RPMI7951 (cell line): ENCODE results near the gene MBNL1. TPM values are rescaled to one million over a fixed set of nuclear protein-coding genes. Genes with fewer than 3 reads are reported as not detected.

Source experiments
- DNase-seq: peaks from one replicate; pipeline ENCODE4 v3.0.0-alpha.2; 2012; ENCODE audit warnings: low read depth
- total RNA-seq: library from RNA; depleted of rRNA; stranded (reverse); fragments of >200 nt; shearing (Covaris generic); gene quantifications from 2 replicates; pipeline ENCODE4 v1.2.3, GENCODE V29; 2014

MBNL1 gene
- total RNA-seq, 1 experiment from 2014 or later, result 318 TPM

GRCh38 chr3:152253514-152253913 lies 15.2 kb upstream of the MBNL1 start:
- no peak for DNase-seq

GRCh38 chr3:152254041-152254440 lies 14.7 kb upstream of the MBNL1 start:
- DNase-seq, result no peak

DNA sequence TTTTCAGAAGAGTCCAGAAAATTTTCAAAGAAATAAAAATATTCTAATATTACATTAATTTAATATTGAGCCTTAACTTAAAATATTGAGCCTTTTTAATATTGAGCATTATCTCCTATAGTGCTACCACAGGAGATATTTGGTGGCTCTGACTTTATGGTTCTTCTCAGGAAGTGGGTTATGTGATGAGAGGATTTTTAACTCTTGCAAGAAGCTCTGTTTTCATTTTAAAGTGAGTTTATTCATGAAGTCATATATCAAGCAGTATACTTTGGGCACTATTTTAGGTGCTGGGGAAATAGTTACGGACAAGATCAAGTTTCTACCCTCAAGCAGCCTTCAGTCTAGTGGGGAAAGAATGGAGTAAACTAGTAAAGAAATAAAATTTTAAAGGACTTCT lies 13.4 kb upstream of the MBNL1 start:
- no peak for DNase-seq

- no peak for DNase-seq
These were observed 11.7 kb upstream of the MBNL1 start for GRCh38 chr3:152256851-152257562.

DNA sequence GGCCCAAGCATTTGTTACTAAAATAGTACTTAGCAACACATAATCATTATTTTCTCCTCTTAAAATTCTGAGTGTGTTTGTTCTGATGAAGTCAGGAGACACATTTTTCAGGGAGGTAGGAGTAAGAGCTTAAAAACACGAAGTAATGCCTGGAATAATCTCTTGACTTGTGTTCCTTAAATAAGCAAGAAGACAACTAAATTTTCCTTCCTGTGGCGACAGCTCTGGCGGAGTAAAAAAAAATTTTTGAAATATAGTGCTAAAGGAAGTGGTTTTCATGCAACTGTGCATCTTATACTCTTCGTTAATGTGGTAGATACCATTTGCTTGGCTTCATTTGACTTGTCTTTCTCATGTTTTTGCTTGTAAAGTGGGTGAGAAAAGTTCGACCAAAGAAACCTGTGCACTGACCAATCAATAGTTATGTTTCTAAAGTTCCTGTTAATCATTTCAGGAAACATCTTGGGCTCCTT lies 11.1 kb upstream of the MBNL1 start:
- no peak for DNase-seq

DNA sequence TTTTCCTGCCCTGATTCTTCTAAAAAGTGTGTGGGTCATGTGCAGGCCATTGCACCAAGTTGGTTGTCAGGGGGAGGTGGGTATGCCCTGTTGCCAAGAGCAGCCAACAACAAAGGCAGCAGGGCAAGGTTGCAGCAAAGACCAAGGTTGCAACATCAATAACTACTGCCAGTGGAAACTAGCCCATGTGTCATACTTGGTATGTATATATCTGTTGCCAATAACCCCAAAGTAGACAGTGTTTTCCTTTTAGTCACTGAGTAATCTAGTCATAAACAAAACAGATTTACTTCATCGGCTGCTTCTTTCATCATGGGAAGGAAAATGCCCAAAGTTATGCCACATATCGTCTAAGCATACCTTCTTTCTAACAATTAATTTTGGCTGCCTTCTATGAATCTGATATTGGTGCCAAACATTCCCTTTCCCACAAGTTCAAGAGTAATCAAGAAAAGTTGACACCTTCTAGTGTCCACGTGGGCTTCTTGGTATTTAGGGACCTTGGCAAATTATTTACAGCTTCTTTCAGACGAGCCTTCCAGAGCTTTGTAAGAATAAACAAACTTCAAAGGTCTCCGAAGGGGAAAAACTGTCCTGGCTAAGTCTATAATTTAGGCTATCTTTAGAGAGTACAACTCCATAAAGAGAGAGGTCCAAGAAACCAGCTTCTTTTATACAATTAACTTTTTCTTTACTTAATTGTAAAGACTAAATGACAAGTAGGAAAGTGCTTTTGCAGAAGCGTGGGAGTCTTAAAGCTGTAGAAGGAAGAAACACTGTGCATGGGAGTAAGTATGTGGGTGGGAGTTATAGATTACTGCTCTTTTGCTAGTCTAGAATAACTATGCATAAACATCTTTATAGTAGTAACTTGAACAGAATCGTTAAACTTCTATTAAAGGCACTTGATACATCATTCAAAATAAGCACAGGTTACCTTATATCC lies 10.0 kb upstream of the MBNL1 start:
- peak; percentile 94 for DNase-seq

DNA sequence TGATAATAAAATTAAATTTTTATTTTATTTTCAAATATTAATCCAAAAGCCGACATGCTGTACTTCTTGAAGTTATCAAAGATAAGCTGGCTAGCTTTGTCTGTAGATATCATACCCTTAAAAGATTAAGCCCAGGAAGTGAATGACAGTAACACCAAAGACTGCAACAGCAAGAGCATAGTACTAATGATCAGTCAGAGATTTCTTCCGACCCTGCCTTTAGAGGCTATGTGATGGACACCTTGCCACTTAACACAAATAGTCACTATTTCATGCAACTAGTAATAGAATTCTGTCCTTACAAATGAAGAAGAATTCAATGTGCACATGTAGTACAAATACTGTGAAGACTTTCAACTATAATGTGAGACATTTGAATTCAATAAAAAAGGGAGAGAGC lies 9.3 kb upstream of the MBNL1 start:
- DNase-seq, result no peak

DNA sequence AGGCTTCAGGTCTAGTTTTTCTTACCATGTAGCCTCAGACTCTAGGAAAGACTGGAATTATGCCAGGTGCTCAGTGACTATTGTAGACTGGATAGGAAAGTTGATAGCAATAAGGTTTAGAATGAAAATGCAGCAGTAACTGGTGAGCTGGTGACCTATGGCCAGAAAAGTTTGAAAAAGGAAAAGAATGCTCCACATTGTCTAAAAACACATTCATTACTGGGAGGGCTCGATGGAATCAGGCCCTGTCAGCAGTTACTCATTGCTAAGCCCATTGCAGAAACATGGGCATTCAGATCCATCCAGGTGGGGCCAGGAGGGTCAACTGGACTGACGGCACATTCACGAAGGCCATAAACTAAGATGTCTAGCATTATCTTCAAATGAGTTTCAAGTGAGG lies 8.7 kb upstream of the MBNL1 start:
- no peak for DNase-seq

GRCh38 chr3:152260529-152260928 lies 8.2 kb upstream of the MBNL1 start:
- DNase-seq, result no peak

DNA sequence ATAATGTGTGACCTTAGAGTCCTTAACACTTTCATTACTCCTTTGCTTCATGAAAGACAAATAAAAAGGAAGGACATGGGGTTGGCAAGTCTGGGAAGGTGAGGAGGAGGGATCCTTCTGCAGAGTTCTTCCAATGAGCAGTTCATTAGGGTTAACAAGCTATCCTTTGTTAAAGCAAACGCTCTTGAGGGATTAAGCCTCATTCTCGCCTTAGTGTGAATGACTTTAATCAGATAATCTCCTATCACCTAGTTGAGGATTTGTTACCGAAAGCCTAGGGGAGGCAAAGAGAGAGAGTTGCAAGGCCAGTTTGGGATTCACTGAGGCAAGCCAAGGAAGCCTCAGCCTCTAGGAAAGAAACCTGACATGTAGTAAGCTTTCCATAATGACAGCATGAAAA lies 7.4 kb upstream of the MBNL1 start:
- DNase-seq, result no peak

DNA sequence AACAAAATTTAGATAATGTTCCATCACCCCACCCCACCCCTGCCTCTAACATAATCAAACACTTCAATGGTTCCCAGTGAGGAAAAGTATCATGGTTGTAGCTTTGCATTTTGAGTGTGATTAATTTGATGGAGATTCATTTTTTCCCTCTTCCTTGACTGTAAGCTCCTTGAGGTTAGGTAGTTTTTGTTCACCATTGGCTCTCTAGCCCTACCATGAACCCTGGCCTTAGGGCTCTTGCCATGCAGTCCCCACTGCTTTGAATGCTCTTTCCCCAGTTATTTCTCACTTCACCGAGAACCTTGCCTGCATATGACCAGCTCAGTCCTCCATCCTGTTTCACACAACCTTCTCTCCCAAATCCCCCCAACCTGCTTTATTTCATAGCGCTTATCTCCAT lies 5.0 kb upstream of the MBNL1 start:
- no peak for DNase-seq

- DNase-seq, result no peak
These were observed 4.4 kb upstream of the MBNL1 start for GRCh38 chr3:152264378-152264777.

GRCh38 chr3:152266221-152266995 lies 2.3 kb upstream of the MBNL1 start:
- peak; percentile 95 for DNase-seq

DNA sequence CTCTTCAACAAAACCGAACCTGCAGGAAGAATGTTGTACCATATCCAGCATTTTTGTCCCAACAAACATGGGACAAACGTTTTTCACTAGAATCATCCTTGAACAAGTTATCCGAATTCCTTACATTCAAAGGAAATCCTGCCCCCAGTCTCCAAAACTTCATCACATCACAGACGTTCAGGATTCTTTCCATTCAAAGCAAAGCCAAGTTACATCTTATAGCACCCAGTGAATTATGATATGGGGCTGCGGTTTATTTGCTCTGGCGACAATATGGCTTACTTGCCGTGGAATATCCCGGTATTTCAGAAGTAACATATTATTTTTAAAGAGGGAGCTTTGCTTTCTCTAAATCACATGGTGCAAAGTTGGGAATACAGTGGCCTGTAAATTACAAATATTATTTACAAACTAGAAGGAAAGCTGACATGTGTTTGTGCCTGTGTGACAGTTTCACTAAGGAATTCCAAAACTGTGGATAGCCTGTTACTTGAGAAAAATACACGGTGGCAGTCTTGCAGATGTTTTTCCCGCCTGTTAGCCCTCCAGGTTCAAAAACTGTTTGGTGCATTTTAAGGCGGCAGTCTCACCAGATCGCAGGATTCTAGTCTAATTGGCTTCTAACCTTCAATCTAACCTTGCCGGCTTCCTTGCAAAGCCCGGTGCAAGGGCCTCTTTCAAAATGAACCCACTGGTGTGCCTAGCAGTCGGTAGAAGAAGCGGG lies 736 bp upstream of the MBNL1 start:
- DNase-seq, result no peak

DNA sequence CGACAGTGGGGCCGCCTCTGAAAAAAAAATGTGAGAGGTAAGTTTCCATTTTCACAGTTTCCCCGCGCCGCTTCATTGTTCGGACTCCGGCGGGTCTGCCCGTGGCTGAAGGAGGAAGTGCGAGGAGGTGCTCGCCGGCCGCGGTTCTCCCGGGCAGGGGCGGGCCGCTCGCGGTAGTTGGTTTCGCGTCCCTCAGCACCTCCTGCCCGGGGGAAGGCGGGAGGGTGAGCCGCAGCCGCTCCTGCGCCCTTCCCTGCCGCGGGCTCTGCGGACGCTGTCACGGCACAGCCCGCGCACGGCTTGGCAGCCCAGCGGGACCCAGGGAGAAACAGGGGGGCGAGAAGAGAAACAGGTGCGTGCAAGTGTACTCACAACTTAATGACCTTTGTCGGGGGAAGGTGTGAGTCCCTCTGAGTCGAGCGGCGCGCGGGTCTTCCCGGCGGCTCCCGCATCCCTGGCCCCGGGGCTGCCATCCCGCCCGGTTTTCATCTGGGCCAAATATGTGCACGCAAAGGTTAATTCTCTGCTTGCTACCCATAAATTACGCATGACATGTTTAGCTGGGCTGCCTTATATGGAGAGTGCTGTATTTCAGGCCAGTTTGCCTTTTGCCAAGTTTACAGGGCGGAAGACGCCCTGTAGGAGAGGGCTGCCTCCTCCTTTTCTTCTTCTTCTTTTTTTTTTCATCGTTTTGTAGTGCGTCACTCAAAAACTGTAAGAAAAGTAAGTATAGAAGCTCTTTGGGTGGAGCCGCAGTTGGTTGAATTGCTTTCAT lies 514 bp downstream of the MBNL1 start:
- DNase-seq, result peak; percentile 90

DNA sequence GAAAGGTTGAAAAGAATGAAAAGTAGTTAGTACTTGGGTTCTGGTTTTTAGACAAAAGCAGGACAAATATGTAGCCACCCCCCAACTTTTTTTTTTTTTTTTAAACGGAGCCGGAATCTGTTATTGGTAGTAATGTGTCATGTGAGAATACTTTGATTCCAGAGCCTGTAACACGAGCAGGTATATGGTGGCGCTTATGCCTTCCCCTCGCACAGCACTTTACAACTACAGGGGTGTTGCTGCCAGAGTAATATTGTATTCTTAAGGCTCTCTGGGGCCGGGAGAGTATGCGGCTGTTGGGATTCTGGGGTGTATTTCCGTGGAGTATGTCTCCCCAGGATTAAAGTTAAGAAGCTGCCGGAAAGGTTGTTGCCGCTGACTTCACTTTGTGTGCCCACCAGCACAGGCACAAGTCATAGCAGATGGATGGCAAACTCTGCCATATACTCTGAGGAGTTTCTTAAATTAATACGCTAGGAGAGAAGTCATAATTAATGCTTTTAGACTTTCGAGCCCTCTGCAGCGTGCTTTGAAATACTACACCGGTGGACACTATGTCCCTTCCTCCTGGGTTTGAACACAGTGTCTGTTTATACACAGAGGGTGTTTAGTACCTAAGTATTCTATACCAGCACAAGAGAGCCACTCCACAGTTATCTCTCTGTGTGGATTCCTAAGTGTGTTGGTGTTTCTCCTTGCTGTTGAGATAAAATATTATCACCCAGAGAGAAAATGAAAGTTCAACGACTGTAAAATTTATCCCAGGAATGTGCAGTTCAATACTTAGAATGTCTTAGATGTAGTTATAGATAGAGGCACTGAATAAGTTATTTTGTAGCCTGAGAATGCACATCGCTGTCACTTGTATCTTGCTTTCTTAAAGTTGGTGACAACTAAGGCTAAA lies 1.4 kb downstream of the MBNL1 start:
- DNase-seq, result peak; percentile 67

GRCh38 chr3:152270937-152271336 lies 2.2 kb downstream of the MBNL1 start:
- DNase-seq, result no peak

DNA sequence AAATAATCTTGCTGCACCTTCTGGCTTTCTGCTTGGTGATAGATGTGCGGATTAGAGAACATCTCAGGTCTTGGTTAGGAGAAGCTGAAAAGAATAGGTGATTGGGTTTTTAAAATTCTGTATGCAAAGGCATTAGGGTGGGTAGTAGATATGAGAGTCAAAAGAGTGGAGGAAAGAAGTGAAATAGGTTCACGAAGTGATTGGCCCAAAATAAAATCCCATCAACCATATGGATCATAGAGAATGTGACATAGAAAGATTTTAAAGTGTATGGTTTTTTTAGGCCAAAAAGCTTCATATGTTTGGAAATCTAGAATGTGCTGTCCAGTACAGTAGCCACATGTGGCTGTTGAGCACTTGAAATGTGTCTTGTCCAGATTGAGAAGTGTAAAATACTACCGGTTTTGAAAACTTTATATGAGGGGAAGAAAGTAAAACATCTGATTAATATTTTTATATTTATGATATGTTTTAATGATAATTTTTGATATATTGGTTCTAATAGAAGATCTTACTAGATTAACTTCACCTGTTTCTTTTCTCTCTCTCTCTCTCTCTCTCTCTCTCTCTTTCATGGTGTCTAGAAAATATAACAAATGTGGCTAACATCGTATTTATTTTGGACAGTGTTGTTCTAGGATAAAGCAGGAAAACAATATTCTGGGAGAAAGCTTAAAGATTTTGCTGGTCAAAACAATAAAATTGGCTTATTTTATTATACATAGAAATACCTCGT lies 2.9 kb downstream of the MBNL1 start:
- DNase-seq, result no peak

GRCh38 chr3:152272771-152273242 lies 4.1 kb downstream of the MBNL1 start:
- DNase-seq, result peak; percentile 55
